SW 1271 (cell line): ENCODE results near the gene MPG.

Experiments
- DNase-seq, 2 experiments: peaks; one replicate each; lab custom pipeline; 2025; lab: John Stamatoyannopoulos, UW

The MPG gene

DNA sequence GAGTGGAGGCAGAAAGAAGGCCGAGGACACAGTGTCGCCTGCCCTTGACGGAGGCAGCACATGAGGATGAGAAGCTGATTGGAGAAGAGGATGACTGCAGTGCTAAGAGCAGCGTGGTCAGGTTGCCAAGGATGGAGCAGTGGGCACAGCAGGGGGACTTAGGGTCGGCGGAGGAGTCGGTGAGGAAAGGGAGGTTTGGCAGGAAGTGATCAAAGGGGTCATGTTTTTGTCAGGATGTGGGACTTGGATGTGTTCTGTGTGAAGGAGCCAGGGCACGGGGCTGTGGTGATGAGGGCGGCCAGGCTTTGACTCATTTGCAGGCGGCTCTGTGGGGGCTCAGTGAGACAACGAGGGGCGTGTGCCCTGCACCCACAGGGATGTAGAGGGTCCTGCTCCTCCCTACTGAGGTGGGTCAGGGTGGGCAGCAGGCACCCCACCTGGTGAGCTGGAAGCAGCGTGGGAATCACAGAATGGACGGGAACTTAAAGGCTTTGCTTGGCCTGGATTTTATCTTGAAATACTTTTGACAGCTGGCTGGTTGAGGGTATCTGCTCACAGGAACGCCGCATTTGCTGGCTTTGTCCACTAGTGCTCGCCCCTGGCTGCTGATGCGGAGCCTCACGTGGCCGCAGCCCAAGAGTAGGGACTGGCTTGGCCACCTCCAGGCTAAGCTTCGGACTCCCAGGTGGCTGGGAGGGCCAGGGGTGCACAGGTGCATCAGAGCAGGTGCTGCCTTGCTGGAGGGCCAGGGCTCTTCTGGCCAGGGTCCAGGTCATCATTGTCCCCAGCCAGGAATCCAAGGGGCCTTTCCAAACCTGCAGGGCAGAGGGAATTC, 6.0 kb downstream of the MPG start:
- DNase-seq, result peak in 1 of 2 experiments; percentile 7

DNA sequence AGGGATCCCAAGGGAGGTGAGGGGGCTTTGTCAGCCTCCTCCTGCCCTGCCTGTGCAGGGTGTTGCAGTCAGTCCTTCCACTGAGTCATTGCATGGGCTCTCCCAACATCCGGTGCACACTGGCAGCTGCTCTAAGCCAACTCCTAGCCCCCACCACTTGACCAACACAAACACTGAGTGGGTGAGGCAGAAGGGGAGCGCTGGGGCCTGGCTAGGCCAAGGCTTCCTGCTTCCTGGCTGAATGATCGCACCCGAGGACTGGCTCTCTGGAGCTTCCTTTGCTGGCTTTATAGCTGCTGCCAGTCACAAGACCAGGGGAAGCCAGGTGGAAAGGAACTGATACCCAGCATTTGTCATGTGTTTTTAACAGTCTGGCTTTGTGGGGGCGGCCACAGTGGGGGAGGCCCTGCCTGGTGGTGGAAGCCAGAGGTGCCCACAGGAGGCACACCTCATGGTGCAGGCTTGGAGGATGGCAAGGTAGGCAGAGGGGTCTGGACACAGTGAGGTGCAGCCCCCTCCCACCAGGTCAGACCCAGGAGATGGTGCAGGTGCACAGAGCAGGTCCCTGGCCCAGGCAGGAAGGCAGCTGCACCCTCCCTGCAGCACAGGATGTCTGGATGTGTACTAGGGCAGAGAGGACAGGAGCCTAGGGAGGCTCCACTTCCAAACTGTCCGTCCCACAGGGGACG, 6.8 kb downstream of the MPG start:
- peak; percentile 51 to 73 for DNase-seq

DNA sequence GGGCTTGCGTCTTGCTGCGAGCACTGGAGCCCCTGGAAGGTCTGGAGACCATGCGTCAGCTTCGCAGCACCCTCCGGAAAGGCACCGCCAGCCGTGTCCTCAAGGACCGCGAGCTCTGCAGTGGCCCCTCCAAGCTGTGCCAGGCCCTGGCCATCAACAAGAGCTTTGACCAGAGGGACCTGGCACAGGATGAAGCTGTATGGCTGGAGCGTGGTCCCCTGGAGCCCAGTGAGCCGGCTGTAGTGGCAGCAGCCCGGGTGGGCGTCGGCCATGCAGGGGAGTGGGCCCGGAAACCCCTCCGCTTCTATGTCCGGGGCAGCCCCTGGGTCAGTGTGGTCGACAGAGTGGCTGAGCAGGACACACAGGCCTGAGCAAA, 7.4 kb downstream of the MPG start:
- no peak for DNase-seq

DNA sequence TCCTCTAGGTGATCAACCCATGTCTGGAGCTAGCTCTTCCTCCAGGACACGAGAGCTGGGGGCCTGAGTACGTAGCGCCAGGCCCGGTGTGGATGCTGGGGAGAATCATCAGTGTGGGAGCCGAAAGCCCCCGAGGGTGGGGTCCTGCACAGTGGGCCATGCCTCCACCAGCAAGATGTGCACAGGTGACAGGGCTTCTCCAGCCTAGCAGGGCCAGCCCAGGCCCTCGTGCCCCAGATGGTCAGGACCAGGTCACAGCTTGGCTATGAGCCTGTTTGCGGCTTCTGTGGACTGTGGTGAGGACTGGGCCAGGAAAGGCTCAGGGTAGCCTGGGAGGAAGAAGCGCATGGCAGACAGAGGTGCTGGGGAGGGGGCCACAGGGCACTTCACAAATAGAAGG, 7.8 kb downstream of the MPG start:
- DNase-seq, result no peak

DNA sequence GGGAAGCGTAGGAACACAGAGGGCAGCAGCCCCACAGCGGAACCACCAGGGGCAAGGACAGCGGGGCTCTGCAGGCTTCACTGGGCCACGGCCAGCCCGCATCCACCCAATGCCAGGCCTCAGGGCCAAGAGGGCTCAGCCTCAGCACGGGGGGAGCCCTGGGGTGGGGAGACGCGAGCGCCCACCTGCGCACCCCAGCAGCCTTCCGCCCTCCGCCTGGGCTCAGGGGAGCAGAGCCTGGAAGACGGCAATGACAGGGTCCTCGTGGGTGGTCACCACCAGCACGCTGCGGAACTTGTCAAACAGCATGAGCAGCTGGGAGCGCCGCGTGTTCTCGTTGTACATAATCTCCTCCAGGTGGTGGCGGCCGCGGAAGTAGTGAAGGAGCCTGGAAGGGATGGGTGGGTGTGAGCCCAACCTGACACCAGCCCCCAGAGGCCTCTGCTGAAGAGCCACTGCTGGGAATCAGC, 8.5 kb downstream of the MPG start:
- DNase-seq, result no peak

DNA sequence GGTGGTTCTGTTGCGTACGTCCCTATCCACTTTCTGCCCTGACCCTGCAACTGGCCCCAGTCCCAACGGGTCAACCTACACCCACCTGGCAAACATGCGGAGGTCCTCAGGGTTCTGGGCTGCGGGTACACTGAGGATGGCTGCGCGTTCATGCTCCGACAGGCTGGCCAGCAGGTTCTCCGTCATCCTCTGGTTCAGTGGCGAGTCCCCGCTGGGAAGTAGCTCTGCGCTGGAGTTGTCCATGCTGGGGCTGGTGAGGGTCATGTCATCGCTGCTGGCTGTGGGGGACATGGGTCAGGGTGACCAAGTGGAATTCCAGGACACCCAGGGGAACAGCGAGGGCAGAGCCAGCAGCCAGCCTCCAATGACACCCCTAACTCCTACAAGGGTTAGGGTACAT, 10.6 kb downstream of the MPG start:
- no peak for DNase-seq

DNA sequence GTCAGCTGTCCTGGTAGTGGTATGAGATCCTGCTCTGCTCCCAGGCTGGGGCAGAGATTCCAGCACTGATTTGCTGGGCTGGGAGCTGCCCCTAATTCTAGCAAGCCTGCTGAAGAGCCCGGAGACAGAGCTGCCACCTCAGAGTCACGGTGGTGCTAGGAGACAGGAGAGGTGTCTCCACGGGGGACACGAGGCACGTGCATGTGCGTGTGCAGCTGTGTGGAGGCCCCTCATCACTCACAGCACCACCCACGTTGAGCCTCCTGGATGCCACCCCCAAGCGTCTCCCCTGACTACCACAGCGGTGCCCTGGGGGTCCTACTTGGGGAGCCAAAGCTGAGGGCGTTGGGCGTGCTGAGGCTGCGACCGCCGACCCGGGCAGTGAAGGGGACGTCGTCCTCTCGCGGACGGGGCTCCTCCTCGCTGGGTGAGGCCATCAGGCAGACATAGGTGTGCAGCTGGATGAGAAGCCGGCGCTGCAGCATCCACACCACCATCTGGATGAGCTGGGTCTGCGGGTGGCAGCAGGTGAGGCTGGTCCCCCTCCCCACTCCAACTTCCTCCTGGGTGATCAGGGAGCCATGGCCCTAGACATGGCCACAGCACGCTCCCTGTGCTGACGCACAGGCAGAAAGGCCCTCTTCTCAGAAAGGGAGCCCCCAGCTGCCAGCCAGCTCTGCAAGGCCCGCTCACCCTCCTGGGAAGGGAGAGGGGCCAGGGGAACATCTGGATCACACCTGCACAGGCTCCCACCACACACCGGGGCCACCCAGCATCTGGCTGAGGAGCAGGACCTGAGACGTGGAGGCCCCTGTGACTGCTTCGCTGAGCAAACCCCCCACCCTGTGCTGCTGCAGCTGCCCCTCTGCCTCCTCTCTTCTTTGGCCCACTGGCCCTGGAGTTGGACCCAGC, 11.6 kb downstream of the MPG start:
- DNase-seq, result no peak

DNA sequence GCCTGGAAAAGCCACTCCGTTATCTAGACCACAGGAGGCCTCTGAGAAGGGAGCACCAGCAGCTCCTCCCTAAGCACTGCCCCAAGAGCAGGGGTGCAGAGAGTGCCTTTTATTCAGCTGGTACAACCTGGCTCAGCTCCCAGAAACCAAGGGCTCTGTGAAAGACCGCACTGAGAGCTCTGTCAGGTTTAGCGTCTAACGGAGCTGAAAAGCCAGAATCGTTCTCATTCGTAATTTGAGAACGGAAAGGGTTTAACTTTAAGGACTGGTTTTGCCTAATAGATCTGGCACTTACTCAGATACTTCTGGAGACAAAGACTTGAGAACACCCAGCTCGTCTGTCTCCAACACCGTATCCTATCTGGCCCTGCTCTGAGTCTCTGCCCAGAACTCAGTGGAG, 13.5 kb downstream of the MPG start:
- no peak for DNase-seq

DNA sequence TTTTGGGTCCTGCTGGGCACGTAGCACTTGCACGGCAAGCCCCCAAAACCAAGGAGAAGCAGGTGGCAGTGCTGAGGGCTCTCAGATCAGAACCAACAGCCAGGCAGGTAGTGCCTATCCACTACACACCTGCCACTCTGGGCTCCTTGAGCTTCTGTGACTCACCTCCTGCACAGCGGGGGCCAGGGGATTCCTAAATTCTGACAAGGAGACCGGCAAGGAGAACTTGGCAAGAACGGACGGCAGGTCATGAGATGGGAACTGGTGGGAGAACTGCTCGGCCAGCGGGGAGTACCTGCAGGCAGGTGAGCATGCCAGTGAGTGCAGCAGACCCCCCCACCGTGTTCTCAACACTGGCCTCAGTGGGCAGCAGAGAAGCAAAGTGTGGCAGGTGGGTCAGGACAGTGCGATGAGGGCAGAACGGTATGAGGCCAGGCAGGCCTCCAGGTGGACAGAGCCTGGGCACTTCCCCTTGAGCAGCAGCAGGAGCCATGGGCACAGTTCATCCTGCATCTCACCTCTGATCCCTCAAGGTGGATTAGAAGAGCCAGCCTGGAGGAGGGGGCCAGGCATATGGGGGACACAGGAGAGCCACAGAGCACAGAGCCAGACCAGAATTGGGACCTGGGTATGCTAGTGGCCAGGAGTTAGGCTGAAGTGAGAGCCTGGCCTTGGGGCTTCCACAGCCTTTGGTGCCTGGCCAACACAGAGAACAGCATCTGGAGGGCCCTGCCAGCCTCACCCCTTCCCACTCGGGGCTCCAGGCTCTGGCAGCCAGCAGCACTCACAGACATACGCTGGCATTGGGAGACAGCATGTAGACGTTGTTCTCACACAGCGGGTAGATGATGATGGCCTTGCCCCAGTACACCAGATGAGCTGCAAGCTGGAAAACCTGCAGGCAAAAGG, 14.7 kb downstream of the MPG start:
- DNase-seq, result no peak

DNA sequence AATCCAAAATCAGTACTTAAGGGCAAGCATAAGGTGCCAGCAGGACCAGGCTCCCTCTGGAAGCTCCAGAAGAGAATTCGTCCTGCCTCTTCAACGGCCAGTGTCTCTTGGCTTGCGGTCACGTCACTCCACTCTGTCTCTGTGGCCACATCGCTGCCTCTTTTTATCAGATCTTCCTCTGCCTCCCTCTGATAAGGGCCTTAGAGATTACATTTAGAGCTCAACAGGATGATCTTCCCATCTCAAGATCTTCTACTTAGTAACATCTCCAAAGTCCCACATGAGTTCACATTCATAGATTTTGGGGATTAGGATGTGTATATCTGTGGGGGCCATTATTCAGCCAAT, 16.9 kb downstream of the MPG start:
- DNase-seq, result no peak

DNA sequence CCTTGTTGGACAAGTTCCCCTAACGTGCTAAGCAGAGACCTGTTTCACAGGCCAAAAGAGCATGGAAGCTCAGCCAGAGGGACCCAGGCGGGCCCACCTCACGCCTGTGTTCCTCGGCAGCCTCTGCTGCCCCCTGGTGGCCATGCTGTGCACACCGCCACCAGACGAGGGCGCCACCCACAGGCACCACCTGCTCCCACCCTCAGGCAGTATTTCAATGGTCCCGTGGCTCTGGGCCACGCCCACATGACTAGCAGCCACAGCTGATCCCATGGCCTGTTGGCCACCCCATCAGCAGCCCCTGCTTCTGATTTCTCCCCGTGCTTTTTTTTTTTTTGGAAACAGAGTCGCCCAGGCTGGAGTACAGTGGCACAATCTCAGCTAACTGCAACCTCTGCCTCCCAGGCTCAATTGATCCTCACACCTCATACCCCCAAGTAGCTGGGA, 18.9 kb downstream of the MPG start:
- peak; percentile 41 to 62 for DNase-seq

DNA sequence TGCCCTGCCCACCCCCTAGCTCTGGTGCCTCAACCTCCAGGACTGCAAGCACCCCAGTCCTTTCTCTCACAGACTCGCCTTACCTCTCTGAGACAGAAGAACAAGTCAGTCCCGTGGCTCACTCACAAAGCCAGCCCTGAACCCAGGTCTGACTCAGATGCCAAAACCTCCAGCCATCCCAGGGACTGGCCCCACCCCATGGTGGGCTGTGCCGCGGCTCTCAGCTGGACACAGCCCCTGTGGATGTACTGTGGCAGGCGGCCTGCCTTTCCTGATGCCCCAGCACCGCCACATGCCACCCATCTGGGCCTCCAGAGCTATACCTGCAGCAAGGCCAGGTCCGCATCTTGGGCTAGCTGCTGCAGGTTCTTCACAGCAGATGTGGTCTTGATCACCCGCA, 19.8 kb downstream of the MPG start:
- no peak for DNase-seq

DNA sequence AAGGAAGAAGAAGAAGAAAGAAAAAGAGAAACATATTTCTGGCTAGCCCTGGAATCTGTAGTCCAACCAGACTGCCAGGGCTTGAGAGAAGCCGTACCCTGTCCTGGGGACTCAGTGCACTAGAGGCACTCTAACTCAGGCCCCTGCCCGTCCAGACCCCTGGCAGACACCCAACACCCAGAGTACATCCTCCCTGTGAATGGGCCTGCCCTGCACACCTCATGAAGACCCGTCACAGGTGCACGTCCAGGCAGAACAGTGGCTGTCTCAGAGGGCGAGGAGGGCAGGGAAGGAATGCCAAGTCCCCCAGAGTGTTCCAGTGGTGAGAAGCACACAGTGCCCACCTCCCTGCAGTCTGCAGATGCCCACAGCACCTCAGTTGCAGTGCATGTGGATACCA, 23.0 kb downstream of the MPG start:
- DNase-seq, result no peak

DNA sequence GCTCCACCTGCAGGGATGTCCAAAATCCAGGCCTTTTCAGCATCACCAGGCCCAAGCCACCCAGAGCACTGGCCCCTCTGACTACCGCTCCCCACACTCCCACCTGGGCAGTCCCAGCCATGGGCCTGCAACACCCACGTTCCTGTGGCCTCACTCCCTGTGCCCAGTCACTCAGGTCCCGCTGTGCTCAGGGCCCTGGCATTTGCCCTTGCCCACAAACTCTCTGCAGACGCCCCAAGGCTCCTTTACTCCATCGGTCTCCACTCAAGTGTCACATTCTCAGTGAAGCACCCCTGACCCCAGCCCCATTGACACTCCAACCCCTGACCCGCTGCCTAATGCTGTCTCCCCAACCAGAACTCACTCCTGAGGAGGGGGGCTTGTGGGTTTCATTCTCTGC, 23.6 kb downstream of the MPG start:
- DNase-seq, result no peak

DNA sequence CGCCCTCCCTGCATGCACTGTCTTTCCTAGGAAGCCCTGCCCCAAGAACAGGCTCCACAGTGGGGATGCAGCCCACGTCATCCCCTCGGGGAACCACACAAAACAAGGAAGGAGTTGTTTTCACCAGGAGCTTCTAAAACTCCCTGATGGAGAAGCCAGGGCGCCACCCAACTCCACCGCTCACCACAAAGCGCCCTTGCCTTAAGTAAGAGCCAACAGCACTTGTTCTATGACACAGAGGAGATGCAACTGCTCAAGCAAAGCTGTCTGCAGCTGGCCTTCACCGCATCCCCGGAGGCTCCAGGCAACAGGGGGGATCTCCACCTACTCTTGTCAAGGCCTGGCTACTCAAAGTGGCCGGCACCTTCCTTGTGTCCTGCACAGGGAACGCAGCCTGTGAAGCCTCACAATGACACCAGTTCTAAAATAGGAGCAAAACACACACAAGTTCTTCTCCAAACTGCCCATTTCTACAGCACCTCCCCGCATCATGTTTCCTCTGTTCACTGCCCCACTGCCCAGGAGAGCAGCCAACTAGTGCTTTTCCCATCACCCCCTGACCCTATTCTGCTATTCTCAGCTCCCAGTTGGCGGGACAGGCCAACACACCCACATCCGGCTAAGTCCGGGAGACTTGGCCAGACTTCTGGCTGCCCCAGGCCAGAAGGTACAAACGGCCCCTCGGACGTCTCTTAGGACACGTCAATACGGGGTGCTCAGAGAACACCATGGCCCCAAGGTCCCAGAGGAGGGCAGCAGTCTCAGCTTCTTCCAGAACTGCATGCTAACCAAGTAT, 24.2 kb downstream of the MPG start:
- no peak for DNase-seq

DNA sequence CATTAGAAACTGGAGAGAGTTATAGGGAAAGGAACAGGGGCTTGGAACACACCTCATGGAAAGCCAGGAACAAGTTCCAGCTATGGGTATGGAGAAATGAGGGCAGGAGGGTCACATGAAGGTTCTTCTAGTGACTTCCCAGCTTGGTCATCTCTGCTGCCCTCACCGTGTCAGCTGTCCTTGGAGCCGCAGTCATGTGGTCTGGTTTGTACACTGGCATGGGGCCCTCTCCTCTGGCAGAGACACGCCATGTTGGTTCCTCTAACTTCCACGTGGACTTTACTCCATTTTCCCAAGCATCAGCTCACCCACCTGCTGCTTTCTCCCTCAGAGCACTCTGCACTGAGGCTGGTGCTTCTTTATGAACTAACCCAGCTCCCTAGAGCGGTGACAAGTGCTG, 26.3 kb downstream of the MPG start:
- no peak for DNase-seq

DNA sequence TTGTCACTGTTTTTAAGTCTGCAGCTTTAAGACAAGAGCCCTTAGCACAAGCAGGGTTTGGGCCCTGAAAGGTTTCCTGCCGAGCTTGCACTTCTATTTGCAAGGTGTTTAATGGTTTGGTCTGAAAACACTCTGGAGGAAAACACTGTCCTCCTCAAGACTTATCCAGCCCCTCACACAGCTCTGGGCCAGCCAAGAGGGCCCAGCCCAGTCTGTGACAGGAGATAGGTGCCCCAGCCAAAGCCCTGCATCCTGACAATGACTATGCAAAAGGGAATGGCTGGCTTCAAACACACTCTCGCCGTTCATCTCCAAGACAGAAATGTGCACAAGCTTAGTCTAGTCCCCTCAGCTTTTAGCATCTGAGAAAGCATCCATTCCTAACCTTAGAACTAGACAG, 26.9 kb downstream of the MPG start:
- DNase-seq, result no peak

DNA sequence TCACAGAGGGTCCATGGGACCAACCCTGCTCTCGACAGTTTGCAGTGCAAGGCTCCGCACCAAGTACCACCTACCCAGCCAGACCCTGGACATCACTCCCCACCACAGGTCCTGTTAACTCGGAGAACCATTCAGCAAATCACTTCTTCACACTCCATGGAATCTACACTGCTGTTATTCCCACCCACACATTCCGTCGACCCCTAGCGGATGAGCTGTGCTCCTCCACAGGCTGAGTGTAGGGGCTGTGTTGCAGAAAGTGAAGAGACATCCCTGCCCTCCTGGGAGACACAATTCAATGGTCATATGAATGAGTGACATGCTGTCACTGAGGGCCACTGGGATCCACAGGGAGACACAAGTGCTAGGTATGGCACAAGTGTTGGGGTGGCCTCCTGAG, 27.5 kb downstream of the MPG start:
- no peak for DNase-seq

DNA sequence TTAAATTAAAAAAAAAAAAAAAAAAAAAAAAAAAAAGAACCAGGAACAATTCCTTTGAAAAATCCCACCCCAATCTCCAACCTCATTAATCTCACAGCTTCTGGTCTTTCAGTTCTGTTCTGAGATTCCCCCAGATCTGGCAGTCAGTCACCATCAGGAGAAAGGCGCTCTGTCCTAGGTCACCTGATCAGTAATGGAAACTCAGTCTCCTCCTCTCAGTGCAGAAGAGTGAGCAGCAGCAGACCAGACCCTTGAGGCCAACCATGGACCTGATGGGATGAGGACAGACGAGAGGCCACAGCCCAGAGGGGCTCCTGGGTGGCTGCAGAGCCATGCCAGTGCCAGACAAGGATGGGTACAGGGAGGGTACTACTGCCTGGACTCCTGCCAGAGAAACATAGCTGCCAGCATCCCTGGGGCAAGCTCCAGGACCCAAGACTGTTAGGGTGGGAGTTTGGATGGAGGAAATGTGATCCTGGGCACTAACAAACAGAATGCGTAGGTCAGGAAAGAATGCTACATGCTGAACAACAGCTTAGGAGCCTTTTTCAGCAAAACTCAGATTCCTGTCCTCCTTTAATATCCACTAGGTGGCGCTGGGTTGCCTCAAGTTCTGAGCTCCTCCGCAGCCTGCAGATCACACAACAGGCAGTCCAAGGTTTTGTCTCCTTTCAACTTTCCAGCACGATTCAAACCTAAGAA, 28.7 kb downstream of the MPG start:
- DNase-seq, result peak in 1 of 2 experiments; percentile 62
